Skeletal muscle cell (primary cell): Measurements from ENCODE around the gene SPAG9.
"Not testable (repeated sequence)": the region's sequence is repeated elsewhere in the genome, so short reads cannot be mapped to it uniquely, and the experiment has no call there.

Experiments used
- DNase-seq: peaks from one replicate; pipeline ENCODE4 v3.0.0-alpha.2; 2010; ENCODE audit warnings: low read depth
- H3K4me3 ChIP-seq: 2 replicates; pipeline ENCODE4 v1.5.1; 2011; ENCODE audit warnings: low read depth, mild to moderate bottlenecking, control low read depth, low read length, moderate library complexity

Gene SPAG9

GRCh38 chr17:50946223-50946890 is 174.3 kb downstream of the SPAG9 start:
- H3K4me3 ChIP-seq: no peak overlapping the region
- no peak for DNase-seq

DNA sequence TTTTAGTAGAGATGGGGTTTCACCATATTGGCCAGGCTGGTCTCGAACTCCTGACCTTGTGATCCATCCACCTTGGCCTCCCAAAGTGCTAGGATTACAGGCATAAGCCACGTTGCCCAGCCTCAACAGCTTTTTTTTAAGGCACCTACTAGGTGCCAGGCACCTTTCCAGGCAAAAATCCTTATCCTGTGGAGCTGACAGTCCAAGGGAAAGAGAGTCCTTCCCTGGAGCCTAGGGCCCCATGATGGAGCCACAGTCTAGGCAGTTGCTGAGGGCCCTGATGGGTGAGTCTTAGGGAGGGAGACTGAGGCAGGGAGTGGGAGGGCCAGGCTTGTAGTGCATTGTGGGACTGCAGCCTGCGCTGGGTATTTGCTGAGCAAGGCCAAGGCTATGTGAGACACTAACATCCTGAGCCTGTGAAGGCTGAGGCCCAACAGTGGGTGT is 174.9 kb downstream of the SPAG9 start:
- no peak for DNase-seq
- no peak overlapping the region for H3K4me3 ChIP-seq

DNA sequence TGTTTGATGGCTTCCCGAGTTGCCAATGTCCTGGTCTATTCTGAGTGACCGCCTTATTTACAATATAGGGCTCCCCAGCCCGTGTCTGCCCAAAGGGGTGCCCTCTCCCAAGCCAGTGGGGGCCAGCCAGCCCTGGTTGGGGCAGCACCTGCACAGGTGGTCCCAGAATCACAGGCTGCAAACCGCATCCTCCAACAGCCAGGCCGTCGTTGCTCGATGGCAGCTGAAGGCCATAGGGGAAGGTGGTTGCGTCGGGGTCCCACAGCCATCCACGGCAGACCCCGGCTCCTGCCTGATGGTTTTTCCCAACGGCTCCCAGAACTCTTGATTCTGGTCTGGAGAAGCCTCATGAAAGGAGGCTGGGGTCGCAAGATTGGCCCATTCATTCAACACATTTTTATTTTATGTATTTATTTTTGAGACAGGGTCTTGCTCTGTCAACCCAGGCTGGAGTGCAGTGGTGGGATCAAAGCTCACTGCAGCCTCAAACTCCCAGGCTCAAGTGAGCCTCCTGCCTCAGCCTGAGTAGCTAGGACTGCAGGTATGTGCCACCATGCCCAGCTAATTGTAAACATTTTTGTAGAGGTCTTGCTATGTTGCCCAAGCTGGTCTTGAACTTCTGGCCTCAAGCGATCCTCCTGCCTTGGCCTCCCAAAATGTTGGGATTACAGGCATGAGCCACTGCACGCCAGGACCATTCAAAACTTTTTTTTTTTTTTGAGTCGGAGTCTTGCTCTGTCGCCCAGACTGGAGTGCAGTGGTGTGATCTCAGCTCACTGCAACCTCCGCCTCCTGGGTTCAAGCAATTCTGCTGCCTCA is 175.6 kb downstream of the SPAG9 start:
- no peak for DNase-seq
- no peak overlapping the region for H3K4me3 ChIP-seq

DNA sequence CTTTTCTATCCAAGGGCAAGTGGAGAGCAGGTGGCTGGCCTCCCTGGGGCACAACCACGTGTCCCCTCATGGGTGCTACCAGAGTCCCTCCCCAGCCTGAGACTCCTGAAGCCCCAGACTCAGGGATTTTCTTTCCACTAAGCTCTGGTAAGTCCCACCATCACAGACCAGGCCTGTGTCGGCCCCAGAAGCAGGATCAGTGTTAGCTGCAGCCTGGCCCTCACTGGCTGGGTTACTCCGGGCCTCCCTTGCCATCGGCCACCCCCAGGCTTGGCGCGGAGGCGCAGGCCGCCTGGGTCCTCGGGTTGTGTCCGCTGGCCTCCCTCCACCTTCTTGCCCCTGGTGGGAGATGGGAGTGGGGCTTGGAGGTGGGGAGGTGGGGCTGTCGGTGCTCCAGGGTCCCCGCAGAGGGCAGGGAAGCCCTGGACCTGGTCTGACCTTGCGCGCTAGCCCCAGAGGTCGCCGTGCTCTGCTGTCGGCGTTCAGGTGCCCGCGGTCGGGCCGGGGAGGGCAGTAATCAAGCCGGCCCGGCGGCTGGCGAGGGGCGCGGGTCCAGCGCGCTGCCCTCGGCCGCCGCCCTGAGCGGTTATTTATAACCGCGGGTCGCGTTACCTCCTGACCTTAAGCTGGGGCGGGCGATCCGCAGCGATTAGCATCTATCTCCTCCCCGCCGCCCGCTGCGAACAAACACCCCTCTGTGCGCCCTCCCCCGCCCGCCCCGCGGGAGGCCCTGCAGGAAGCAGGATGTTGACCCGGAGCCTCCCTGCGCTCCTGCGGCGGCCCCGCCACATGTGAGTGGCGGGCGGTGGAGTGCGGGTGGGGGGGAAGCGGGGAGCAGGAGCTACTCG is 176.4 kb downstream of the SPAG9 start:
- no peak for DNase-seq
- peak overlapping the region; percentile 29 for H3K4me3 ChIP-seq

- no peak overlapping the region for H3K4me3 ChIP-seq
- DNase-seq: no peak
Observed at GRCh38 chr17:50943575-50943933, 177.1 kb downstream of the SPAG9 start.

GRCh38 chr17:50941676-50942048 is 179.0 kb downstream of the SPAG9 start:
- DNase-seq, H3K4me3 ChIP-seq: not testable (repeated sequence)

DNA sequence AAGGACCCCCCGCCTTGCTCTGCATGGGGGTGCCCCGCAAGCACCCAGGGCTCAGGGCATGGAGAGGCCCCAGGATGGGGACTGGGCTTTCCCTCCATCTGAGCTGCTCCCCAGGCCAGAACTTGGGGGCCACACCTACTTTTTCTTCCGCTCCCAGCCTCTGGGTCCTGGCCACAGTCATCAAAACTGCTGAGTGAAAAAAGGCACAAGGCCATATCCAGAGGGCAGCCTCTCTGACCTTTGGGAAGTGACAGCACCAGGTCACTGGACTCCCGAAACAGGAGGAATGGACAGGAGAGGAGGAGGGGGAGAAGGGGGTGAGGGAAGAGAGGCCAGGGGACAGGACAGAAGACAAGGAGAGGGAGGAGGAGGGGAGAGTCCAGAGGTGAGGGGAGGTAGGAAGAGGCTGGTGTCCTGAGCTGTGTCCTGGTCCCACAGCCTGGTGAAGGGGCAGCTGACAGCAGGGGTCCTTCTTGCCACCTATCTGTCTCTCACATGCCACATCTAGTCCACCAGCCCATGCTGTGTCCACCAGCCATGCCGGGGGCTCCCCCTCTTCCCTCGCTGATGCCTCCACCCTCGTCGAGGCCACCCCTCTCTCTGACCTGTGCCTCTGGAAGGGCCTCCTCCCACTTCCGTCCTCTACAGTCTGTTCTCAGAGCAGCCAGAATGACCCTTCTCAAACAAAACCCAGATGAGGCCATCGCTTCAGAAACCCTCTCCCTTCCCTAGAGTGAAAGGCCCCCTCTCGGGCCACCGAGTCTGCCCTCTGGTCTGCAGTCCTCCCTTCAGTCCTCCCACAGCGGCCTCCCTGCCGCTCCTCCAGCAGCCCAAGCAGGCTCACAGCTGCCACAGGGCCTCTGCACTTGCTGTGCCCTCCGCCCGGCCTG is 180.6 kb downstream of the SPAG9 start:
- no peak overlapping the region for H3K4me3 ChIP-seq
- no peak for DNase-seq

- DNase-seq: no peak
- no peak overlapping the region for H3K4me3 ChIP-seq
Observed at GRCh38 chr17:50939542-50939794, 181.2 kb downstream of the SPAG9 start.

DNA sequence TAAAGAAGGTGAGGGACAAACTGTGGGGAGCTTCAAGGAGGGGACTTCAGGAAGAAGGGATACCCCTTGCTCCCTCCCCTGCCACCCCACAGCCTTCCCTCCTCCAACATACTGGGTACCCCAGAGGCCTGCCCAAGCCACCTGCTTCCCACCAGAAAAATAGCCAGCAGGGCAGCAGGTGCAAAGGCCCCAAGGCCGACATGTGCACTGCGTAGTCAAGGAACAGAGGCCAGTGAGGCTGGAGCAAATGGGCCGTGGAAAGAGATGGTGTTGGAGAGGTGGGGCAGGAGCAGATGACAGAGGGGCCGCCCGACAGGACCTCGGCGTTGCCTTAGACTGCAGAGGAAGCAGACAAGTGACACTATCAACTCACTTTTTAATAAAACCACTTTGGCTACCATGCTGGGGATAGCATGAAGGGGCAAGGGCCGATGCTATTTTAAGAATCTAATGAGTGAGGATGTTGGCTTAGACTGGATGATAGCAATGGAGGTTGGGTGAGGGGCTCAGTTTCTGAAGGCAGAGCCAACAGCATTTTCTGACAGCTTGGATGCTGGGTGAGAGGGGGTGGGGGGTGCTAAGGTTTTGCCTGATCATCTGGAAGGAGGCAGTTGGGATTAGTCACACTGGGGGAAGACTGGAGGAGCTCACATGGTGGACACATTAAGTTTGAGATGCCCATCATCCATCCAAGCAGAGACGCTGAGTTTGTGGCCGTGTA is 181.7 kb downstream of the SPAG9 start:
- H3K4me3 ChIP-seq: no peak overlapping the region
- no peak for DNase-seq

DNA sequence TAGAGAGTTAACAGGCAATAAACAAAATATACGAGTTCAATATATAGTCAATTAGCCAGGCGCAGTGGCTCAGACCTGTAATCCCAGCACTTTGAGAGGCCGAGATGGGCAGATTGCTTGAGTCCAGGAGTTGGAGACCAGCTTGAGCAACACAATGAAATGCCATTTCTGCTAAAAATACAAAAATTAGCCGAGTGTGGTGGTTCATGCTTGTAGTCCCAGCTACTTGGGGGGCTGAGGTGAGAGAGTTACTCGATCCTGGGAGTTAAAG is 184.7 kb downstream of the SPAG9 start:
- no peak for DNase-seq

GRCh38 chr17:50935221-50935995 is 185.3 kb downstream of the SPAG9 start:
- no peak for DNase-seq
- no peak overlapping the region for H3K4me3 ChIP-seq

More for the DNA sequence above, 184.7 kb downstream of the SPAG9 start:
- no peak overlapping the region for H3K4me3 ChIP-seq

- DNase-seq: no peak
- H3K4me3 ChIP-seq: no peak overlapping the region
Observed at GRCh38 chr17:50934672-50935220, 185.9 kb downstream of the SPAG9 start.

DNA sequence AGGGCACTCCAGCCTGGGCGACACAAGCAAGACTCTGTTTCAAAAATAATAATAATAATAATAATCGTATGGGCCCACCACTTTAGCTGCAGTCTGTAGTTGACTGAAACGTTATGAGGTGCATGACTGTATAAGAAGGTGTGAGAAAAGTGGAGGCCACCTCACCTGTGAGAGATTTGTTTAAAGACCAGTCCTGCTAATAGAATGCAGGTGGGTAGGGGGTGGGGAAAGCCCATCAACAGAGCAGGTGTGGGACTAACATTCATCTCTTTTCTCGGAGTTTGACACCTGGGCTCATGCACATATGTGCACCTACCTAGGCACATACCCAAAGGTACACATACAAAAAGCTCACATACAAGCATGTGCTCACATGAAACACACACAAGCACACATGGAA is 186.5 kb downstream of the SPAG9 start:
- no peak for DNase-seq
- H3K4me3 ChIP-seq: no peak overlapping the region

GRCh38 chr17:50931144-50931908 is 189.3 kb downstream of the SPAG9 start:
- H3K4me3 ChIP-seq: peak overlapping the region; percentile 35
- DNase-seq: peak; percentile 63

GRCh38 chr17:50928646-50929045 is 192.0 kb downstream of the SPAG9 start:
- no peak overlapping the region for H3K4me3 ChIP-seq
- no peak for DNase-seq

DNA sequence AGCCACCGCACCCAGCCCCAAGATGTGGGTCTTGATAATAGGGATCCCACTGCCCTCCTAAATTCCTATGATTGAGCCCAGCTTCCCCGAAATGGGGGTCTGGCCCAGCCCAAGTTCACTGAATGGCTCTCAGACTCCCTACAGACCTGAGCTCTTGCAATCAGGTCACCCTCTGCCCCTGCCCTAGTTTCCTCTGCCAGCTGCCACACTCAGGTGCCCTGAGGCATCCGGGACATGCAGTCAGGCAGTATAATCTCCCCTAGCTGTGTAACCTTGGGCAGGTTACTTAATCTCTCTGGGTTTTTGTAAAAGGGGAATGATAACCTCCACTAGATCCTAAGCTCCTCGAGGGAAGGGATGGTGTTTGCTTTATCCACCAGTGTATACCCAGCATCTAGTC is 193.4 kb downstream of the SPAG9 start:
- H3K4me3 ChIP-seq: no peak overlapping the region
- DNase-seq: no peak

GRCh38 chr17:50926523-50926922 is 194.1 kb downstream of the SPAG9 start:
- DNase-seq: no peak
- no peak overlapping the region for H3K4me3 ChIP-seq
